ENCODE results near the gene G3BP2. TPM values are rescaled to one million over a fixed set of nuclear protein-coding genes. Genes with fewer than 3 reads are reported as not detected.

The G3BP2 gene
- total and polyA plus RNA-seq, 9 of the 15 experiments (the other 6 are each of a cell fraction or from before 2014, with no cell fraction given): 25.2 to 222 (median 130) TPM

- Histone ChIP-seq H3K4me2 (ENCODE audit: insufficient read depth, low read length) (no peak overlapping the region), H3K27me3 (ENCODE audit: control insufficient read depth in 2 of 2, insufficient read depth in 2 of 2, low read length in 2 of 2) (no peaks in the 10 kb centered on the region), H4K20me1 (replicated peaks; ENCODE audit: control insufficient read depth, insufficient read depth, low read length) (no peaks in the 10 kb centered on the region), H3K9me3 (replicated peaks; ENCODE audit: control insufficient read depth, insufficient read depth, low read depth, low read length) (no peaks in the 10 kb centered on the region), H3K79me2 (ENCODE audit: control insufficient read depth, insufficient read depth, low read length) (no peaks in the 10 kb centered on the region; the same call in 2 of the 3 replicates), H3K9me1 (ENCODE audit: control insufficient read depth, insufficient read depth, low read length) (no peaks in the 10 kb centered on the region), H3K27ac (ENCODE audit: extremely low read depth, low read depth, low read length) (no peak overlapping the region), H3K4me1 (replicated peaks in 1 of 2; ENCODE audit: control insufficient read depth in 2 of 2, insufficient read depth in 2 of 2, low read length in 2 of 2) (no peaks in the 10 kb centered on the region; a peak in 1 of 5 replicates), H2AFZ (ENCODE audit: low read depth, low read length) (no peak overlapping the region), H3K4me3 (no peak overlapping the region), H3K36me3 (ENCODE audit: control insufficient read depth, insufficient read depth, low read length) (no peaks in the 10 kb centered on the region; the same call in 2 of the 3 replicates), H3K9ac (ENCODE audit: insufficient read depth in 1 of 2, low read depth in 2 of 2, low read length in 2 of 2) (no peak overlapping the region)
- no peak for DNase-seq (ENCODE audit: extremely low read depth in 1 of 4, low spot score in 3 of 4)
- ChIA-PET CTCF (ENCODE audit: low intra/inter-chr PET ratio) (no interaction called here), POLR2A (interaction anchor here (1.2 kb wide), 1 partner anchor 19 kb away, joined by 5 read pairs; the partner anchor contains the start of gene USO1)
- intact Hi-C loops (cut with micrococcal nuclease): no loop called here
- BruUV-seq (replicated peaks): no TSS peak
- in situ Hi-C loops (cut with MboI): no loop called here
- peak; percentile 26 for FAIRE-seq
- whole genome bisulfite sequencing (ENCODE audit: insufficient coverage, low coverage, missing lambda C conversion rate): 93% methylated on average over 6 of the region's 6 CpGs
- TF ChIP-seq ESRRB (CRISPR knock-in tag; IDR thresholded peaks at IDR 0.05; ENCODE audit: borderline replicate concordance) (no peak), BRF1 (IDR thresholded peaks at IDR 0.05; ENCODE audit: borderline replicate concordance, extremely low read depth, insufficient read length) (no peak), MIER1 (IDR thresholded peaks at IDR 0.05; ENCODE audit: low read depth) (no peak), MLX (CRISPR knock-in tag; conservative IDR thresholded peaks at IDR 0.05) (no peak), ZNF57 (CRISPR knock-in tag; IDR thresholded peaks at IDR 0.05) (no peak), ATF7 (IDR thresholded peaks at IDR 0.05) (no peak)
- ATAC-seq: no peak
Observed at GRCh38 chr4:75705198-75705977, 32.2 kb upstream of the G3BP2 start.

Data from K562 (cell line).